ENCODE measurements around the gene DNAJA3.

The DNAJA3 gene

DNA sequence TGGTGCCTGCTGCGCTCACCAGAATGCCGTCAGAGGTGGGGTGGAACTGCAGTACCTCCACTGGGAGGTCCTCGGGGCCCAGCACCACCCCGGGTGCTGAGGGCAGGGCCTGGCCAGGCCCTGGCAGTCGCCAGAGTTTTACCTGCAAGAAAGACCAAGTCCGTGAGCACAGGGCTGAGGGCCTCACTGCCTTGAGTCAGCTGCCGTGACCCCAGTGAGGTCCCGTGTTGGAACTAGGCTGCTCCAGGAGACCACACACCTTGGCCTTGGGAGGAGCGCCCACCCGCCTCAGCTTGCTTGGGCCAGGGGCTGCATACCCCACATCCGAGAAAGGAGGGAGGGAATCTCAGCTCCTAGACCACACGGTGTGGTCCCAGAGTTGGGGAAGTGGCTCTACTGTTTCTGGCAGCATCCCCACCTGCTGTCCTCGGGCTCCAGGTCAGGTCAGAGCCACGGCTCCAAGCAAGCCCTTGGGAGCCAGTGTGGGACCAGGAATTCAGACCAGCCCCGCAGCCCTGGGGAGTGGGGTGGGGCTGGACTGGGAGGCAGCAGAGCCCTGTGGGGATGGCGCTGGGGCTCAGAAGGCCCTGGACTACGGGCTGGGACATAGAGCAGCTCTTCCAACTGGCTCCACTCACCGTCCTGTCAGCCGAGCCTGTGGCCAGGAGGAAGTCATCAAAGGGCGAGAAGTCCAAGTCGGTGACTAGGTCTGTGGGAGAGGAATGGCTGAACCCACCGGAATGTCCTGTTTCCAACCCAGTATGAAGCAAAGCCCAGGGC, 17.9 kb upstream of the DNAJA3 start:
- DNase-seq (ENCODE audit: low spot score) = peak; percentile 64

DNA sequence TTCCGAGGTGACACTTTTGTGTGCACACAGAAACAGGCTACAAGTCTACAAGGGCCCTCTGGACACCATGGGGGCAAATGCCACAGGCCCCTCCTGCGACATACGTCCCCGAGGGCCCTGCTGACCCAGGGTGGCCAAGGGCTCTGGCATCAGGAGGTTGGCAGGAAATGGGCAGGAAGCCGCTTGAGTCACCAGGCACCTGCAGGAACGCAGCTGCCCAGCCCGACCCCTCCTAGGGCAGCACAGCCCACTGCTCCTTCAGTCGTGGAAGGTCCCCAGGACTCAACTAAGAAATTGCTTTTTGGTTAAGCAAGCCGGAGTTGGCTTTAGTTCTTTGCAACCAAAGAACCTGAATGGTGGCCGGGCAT, 17.4 kb upstream of the DNAJA3 start:
- no peak for DNase-seq (ENCODE audit: low spot score)

DNA sequence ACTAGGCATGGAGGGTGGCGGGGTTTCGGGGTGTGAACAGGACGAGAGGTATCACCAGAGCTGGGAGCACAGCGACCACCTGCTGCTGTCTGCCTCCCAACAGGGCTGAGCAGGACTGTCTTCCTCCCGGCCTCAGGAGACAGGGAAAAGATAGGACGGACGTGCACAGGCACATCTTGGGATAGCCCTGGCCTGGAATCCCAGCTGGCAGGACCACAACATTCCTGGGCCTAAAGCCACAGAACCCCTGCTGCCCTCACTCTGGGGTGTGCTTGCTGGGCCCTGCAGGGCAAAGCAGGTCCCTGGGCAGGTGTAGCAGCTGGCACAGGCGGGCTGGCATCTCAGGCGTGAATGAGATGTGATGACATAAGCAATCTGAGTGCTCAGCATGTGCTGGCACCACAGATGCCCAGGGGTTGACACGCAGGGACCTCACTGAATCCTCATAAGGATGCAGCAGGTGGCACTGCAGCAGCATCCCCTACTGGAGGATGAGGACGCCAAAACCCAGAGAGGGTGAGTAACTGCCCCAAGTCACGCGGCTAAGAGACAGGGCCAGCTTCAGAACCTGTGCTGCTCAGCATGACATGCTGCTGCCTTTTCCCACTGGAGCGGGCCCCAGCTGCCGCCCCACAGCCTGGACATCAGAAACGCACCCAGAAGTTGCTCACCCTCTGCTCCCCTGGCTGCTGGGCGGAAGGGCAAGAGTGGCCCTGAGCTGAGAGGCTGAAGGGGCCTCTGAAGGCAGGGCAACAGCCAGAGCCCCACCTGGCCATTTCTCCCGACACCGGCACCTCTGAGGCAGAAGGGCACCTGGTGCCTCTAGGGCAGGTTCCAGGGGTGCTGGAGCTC, 16.4 kb upstream of the DNAJA3 start:
- DNase-seq (ENCODE audit: low spot score) = no peak

DNA sequence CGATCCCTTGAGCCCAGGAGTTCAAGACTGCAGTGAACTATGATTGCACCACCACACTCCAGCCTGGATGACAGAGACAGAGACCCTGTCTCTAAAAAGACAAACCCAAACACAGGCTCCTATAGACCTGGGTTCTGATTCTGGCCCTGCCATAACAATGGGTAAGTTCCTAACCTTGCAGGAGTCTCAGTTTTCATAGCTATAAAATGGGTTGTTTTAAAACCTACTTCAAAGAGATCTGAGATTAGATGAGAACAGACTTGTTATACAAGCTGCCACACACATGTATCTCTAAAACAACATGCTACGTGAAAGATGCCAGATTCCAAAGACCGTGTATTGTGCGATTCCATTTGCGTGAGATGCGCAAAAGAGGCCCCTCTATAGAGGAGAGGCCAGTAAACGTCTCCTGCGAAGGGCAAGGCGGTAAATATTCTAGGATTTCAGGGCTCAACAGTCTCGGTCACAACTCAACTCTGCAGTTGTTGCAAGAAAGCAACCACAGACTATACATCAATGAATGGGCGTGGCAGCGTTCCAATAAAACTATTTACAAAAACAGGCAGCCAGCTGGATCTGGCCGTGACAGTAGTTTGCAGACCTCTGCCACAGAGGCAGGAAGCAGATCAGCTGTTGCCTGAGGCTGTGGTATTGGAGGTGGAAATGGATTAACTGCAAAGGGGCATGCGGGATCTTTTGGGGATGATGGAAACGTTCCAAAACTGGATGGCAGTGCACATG, 15.2 kb upstream of the DNAJA3 start:
- DNase-seq (ENCODE audit: low spot score) = no peak

DNA sequence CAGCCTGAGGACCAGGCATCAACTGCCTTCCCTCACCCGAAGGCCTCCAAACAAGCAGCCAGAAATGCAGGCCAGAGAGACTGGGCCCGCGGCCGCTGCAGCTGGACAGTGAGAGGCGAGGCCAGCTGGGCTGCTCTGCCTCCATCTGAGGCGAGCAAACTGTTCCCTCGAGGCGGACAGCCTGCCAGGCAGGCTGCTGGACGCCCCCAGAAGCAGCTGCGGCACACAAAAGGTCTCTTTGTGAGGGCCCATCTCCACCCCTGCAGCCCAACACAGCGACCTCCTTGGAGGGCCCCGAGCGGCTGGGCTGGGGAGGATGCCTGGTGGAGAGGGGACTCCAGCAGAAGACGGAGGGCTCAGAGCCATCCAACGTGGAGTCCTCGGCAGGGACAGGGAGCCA, 14.0 kb upstream of the DNAJA3 start:
- no peak for DNase-seq (ENCODE audit: low spot score)

DNA sequence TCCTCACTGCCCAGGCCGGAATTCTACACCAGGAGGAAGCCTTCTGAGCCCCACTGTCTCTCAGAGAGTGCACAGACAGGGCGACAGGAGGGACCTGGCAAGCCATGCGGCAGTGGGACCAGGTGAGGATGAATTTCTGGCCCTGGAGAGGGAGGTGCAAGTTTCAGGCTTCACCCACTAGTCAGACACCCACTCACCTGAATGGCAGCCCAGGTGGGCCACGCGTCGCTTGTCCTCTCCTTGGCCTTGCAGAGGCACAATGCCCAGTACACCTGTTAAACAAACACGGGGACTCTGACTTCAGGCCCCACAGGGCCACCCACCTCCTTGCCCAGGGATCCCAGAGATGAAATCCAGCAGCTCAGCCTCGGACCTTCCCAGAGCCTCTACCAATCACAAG, 13.5 kb upstream of the DNAJA3 start:
- no peak for DNase-seq (ENCODE audit: low spot score)

DNA sequence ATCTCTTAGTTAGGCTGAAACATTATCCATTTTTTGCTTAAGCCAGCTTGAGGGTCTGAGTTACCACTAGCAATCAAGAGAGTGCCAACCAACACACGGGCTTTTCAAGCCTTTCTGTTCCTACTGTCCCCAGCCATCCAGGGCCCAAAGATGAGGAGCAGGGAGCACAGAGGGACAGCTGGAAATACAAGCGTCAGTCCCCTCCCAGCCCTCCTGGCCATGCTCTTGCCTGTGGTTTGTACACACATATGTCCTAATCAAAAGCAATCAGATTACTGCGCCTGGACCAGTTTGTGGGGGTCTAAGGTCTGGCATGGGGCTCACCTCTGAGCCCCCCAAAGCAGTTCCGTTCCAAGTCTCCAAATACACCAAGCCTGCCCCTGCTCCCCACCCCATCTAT, 12.8 kb upstream of the DNAJA3 start:
- no peak for DNase-seq (ENCODE audit: low spot score)

DNA sequence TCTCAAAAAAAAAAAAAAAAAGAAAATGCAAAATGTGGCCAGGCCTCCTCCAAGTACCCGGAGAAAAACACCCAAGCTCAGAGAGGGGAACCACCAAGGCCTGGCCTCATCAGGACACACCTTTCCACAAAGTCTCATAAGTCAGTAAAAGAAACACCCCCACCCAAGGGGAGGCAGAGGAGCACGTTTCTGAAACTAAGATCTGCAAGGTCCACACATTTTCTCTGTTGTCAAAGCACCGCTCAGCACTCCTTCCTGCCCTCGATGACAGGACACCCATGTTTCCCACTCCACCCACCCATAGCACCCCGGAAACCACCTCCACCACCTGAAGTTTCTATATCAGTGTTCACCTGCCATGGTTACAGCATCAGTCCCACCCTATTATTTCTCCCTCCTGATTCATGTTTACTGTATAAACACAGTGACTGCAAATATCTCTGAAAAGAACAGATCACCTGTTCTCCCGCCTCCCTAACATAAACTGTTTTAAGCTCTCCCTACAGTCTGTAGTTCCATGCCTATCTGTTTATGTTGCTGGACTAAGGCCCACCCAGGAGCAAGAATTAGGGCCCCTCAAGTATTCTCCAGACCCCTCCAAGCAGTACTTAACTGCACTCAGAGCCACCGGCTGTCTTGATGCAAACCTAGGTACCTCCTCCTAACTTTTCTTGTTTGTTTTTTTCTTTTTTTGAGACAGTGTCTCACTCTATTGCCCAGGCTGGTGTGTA, 11.3 kb upstream of the DNAJA3 start:
- DNase-seq (ENCODE audit: low spot score) = no peak

DNA sequence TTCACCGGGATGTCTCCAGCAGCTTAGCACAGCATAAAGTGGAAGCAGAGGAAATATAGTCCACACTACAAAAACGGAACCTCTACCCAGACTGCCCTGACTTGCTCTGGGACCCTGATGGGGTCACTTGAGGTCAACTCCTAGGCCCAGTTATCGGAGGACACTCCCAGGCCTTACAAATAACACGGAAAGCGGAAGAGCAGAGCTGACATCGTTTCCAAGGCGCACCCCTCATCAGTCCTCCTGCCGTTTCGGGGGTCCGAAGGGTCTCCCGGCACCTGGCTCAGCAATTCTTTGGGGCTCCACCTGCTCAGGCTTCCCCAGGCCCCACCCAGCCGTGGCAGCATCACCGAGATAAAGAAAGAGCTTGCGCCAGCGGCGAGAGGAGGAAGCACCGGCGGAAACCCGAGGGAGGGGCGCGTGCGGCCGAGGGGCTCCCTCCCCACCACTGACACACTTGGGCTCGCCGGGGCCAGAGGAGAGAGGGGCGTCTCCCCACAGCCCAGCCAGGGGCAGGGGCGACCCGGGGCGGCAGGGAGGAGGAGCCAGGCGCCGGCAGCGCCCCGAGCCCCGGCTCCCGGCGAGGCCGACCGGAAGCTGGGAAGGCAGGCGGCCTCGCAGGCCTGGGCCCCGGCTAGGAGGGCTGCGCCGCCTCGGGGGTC, 10.0 kb upstream of the DNAJA3 start:
- DNase-seq (ENCODE audit: low spot score) = peak; percentile 54

DNA sequence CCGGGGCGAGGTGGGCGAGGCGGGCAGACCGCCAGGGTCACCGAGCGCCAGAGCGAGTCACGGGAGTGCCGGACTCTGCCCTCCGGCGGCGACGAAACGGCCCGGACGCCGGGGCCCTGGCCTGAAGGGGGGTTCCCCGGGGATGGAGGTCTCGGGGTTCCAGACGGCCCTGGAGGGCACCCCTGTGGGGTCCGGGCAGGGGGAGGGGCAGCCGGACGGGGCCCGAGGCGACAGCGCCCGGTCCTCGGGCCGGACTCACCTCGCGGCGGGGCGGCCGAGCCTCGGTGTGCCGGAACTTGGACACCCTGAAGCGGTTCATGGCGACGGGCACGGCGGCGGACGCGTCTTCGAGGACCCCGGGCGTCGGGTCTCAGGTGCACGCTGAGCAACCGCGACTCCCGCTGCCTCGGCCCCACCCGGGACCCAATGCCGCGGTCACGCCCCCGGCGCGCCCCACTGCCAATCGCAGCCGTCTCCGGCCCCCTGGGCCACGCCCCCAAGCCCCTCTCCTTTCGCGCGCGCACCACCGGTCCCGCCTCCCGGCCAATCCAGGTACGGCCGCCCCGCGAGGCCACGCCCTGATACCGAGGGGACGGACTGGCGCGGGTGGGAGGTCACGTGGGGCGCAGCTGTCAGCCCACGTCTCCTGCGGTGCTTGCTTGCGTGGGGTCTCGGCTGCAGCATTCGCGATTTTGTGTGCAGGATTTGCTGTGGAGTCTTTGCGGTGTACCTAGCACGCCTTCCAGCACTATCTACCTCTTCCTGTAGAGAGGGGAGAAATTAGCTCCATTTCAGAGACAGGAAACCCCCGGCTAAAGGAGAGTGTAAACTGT, 9.3 kb upstream of the DNAJA3 start, which contains the start of gene CORO7:
TSS of gene CORO7 (minus strand) at position 397 of the 833 bp plus-strand sequence. CDS start at position 319, 78 bp downstream.
- peak; percentile 98 for DNase-seq (ENCODE audit: low spot score)

DNA sequence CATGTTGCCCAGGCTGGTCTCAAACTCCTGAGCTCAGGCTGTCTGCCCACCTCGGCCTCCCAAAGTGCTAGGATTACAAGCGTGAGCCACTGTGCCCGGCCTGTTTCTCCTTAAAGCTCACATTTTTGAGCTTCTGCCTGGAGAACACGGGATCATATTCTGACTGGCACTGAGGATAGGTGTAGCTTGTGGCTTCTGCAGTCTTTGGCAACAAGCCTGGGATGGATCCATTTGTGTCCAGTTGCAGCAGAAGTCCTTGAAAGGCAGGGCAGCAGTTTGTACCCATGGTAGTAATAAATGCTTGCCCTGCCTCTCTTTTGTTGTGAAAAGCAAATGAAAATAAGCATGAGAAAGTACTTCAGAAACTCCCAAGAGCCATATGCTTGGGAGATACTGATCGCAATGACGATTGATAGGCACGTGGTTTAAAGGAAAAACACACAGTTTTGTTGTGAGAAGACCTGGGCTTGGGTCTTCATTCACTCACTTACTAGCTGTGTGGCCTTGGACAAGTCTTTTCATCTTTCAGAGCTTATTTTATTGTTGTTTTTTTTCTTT, 6.2 kb upstream of the DNAJA3 start:
- no peak for DNase-seq (ENCODE audit: low spot score)

DNA sequence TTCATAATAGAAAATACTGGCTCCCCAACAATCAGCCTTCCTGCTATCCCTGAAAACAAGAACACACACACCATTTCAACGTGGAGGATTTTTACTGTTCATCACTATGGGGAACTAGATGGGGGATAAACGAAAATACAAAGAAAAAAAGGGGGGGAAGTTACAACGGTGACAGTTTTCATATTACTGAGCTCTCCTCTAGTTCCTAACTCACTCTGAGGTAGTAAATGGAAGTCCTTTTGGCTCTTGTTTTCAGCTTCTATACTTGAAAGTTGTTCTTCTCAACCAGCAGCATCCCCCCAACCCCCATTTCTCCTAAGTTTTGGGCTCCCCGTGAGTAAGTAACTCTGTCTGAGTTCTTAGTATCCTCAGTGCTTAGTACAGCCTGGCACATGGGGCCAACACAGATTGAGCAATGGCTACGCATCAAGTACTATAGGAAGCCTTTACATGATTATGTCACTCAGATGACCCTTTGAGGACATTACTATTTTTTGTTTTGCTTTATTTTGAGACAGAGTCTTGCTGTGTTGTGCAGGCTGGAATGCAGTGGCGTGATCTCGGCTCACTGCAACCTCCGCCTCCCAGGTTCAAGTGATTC, 5.1 kb upstream of the DNAJA3 start:
- no peak for DNase-seq (ENCODE audit: low spot score)

DNA sequence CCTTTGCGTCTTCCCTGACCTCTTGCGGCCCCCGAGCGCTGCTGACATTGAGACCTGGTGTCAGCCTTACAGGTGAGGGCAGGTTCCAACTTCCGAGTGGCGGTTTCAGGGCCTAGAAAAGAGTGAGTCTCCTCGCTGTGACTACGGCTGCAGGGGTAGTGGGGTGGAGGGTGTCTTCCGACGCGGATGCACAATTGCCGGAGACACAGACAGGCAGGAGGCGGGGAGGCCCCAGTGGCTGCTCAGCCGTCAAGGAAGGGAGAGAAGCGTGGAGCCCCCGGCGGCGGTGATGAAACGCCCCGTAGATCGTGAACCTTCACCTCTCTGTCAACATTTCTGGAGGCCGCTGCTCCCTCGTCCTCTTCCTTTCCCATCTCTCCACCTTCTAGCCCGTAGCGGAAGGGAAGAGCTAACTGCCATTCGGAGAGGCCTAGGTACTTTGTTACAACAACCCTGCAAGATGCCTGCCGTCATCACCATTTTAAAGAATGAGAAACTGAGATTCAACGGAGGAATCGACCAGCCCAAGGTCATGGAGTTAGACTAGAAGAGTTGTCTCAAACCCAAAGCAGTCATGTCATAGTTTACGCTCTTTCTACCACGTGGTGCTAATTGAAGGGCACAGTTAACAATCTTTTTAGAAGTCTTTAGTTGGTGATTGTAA, 485 bp downstream of the DNAJA3 start:
- DNase-seq (ENCODE audit: low spot score) = peak; percentile 29

DNA sequence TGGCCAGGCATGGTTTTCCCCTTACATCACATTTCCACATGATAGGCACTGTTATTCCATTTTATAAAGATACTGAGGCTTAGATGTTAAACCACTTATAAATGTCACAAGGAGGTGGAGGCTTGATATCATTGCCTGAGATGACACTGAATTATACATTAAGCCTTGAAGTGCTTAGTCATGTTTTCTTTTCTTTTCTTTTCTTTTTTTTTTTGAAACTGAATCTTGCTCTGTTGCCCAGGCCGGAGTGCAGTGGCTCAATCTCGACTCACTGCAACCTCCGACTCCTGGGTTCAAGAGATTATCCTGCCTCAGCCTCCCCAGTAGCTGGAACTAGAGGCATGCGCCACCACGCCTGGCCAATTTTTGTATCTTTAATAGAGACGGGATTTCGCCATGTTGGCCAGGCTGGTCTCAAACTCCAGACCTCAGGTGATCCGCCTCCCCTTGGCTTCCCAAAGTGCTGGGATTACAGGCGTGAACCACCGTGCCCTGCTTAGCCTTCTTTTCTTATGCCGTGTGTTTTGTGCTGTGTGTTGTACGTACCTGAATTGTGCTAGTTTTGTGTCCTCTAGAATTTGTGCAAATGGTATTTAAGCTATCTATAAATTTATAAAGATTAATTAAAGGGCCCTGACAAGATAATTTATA, 1.2 kb downstream of the DNAJA3 start:
- DNase-seq (ENCODE audit: low spot score) = no peak

DNA sequence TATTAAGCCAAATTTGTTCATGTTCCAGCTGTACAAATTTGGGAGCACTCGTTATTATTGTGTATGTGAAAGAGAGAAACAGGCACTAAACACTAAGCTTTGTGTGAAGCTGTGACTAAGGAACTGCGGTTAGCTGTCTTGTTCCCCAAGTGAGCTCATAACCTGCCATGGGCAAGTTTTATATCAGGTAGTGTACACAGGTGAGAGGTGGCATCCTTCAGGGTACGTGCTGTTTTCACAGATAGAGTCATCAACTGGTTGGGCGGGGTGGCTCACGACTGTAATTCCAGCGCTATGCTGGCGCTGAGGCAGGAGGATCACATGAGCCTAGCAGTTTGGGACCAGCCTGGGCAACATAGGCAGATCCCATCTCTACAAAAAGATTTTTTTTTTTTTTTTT, 2.8 kb downstream of the DNAJA3 start:
- DNase-seq (ENCODE audit: low spot score) = no peak

DNA sequence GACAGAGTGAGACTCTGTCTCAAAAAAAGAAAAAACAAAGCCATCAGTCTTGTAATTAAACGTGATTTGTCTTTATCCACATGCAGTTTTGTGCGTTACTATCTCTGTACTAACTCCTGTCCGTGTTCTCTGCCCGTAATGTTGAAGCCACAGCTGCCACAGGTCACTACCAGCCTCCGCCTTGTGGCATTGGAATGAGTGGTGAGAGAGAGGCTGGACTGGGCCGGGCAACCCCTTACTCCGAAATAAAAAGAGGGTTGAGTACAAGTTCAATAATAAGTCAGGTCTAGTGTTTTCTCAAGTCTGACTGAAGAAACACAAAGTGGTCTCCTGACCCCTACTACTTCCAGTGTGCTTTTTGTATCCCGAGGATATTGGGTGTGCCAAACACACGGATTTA, 5.4 kb downstream of the DNAJA3 start:
- DNase-seq (ENCODE audit: low spot score) = no peak

DNA sequence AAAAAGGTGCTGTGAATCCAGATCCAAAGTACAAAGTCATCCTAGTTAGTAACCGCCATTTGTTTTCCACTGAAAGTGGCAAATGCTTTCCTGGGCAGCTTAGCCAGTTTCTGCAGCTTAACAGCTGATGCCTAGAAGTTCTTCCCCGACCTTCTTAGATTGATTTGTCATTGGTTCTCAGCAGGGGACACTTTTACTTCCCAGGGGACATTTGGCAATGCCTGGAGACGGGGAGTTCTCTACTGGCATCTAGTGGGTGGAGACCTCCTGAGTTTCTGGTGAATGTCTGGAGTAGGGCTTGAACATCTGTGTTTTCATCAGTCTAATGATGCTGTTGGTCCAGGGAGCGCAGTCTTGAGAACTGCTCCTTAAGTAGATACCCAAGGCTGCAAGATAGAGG, 7.6 kb downstream of the DNAJA3 start:
- no peak for DNase-seq (ENCODE audit: low spot score)

DNA sequence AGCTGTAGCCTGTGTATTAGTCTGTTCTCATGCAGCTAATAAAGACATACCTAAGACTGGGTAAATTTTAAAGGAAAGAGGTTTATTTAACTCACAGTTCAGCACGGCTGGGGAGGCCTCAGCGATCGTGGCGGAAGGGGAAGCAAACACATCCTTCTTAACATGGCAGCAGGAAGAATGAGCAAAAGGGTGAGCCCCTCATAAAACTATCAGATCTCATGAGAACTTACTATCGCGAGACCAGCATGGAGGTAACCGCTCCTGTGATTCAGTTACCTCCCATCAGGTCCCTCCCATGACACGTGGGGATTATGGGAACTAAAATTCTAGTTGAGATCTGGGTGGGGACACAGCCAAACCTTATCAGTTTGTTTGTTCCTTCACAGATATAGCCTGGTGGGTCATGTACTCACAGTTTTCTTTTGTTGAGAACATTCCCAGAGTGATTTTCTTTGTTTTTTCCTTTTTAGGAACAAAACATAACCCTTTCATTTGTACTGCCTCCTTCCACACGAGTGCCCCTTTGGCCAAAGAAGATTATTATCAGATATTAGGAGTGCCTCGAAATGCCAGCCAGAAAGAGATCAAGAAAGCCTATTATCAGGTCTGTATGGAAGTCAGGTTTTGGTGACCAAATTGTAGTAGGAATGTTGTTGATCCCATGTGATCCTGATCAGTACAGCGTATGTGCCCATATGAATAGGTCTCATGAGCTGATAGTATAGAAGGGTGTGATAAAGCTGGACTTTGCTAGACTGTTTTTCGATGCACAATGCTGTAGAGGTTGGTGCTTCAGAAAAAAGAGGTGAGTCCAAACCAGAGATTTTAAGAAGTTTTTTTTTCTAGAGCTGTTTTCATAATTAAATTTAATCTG, 8.5 kb downstream of the DNAJA3 start:
- no peak for DNase-seq (ENCODE audit: low spot score)

Measured in AG20443 (cell line).